PC-3 (cell line): ENCODE data around the gene HOXC9. TPM values are rescaled to one million over a fixed set of nuclear protein-coding genes. Genes with fewer than 3 reads are reported as not detected.

Experiments
- ATAC-seq: fragments of 200-7000 bp; cut with Tn5 transposase; 2 replicates; pipeline ENCODE4 v1.9.1; 2020; ENCODE audit warnings: mild to moderate bottlenecking, moderate library complexity
- BruUV-seq: library from RNA; stranded (reverse); fragments of 400-500 nt; replicated peaks from 2 replicates; lab custom pipeline; 2021; lab: Mats Ljungman, UMichigan
- CTCF ChIA-PET: fragments of 300-600 bp; sonication (Branson Sonifier 250); formaldehyde crosslinking; loops from one replicate; lab custom pipeline; 2022; ENCODE audit warnings: antibody characterized with exemption; lab: Charles Lee
- POLR2A ChIA-PET: fragments of 300-600 bp; sonication (Branson Sonifier 250); formaldehyde crosslinking; loops from one replicate; lab custom pipeline; 2022; ENCODE audit warnings: antibody characterized with exemption; ENCODE audit not compliant: unreplicated experiment; lab: Charles Lee
- DNase-seq: peaks from one replicate; pipeline ENCODE4 v3.0.0-alpha.2; 2015
- H2AFZ ChIP-seq: fragments of 300-600 bp; sonication (generic); 2 replicates; pipeline ENCODE4 v1.6.0; 2016; ENCODE audit warnings: antibody characterized with exemption, low read length
- H3F3A ChIP-seq: fragments of 300-600 bp; sonication (generic); one replicate; pipeline ENCODE4 v1.6.0; 2017; ENCODE audit warnings: antibody characterized with exemption, low read length, control low read depth, mild to moderate bottlenecking; ENCODE audit not compliant: unreplicated experiment
- H3K27ac ChIP-seq: fragments of 300-600 bp; sonication (generic); 2 replicates; pipeline ENCODE4 v1.5.1; 2016; ENCODE audit warnings: mild to moderate bottlenecking, low read length
- H3K27me3 ChIP-seq: fragments of 300-600 bp; sonication (generic); 2 replicates; pipeline ENCODE4 v1.6.1; 2016; ENCODE audit warnings: low read length, mixed read lengths
- H3K36me3 ChIP-seq: fragments of 300-600 bp; sonication (generic); 2 replicates; pipeline ENCODE4 v1.6.1; 2016; ENCODE audit warnings: low read depth, mixed run types, low read length, mixed read lengths
- H3K4me1 ChIP-seq: fragments of 300-600 bp; sonication (generic); 2 replicates; pipeline ENCODE4 v1.5.1; 2016; ENCODE audit warnings: low read length; ENCODE audit not compliant: insufficient read depth
- H3K4me2 ChIP-seq: fragments of 300-600 bp; sonication (generic); 2 replicates; pipeline ENCODE4 v1.6.0; 2016; ENCODE audit warnings: low read length
- H3K4me3 ChIP-seq: fragments of 300-600 bp; sonication (generic); 2 replicates; pipeline ENCODE4 v1.5.1; 2016; ENCODE audit warnings: mild to moderate bottlenecking, low read length, mixed read lengths
- H3K79me2 ChIP-seq: fragments of 300-600 bp; sonication (generic); 2 replicates; pipeline ENCODE4 v1.6.1; 2017; ENCODE audit warnings: low read length, mixed read lengths
- H3K9ac ChIP-seq: fragments of 300-600 bp; sonication (generic); 2 replicates; pipeline ENCODE4 v1.6.0; 2016; ENCODE audit warnings: mild to moderate bottlenecking, low read length
- H3K9me2 ChIP-seq: fragments of 300-600 bp; sonication (generic); replicated peaks from 2 replicates; pipeline ENCODE4 v1.6.1; 2016; ENCODE audit warnings: mixed run types, low read length, mixed read lengths
- H3K9me3 ChIP-seq: fragments of 300-600 bp; sonication (generic); 2 replicates; pipeline ENCODE4 v1.6.1; 2016; ENCODE audit warnings: low read length, mixed read lengths
- H4K20me1 ChIP-seq: fragments of 300-600 bp; sonication (generic); 2 replicates; pipeline ENCODE4 v1.6.1; 2016; ENCODE audit warnings: low read length, mixed read lengths
- EZH2 ChIP-seq: fragments of 300-600 bp; sonication (generic); IDR thresholded peaks from one replicate; pipeline ENCODE4 v1.6.1; 2017; ENCODE audit warnings: antibody characterized with exemption, mild to moderate bottlenecking, low read length; ENCODE audit not compliant: unreplicated experiment
- EZH2phosphoT487 ChIP-seq: fragments of 300-600 bp; sonication (generic); IDR thresholded peaks from 2 replicates; pipeline ENCODE4 v1.6.1; 2018; ENCODE audit warnings: mild to moderate bottlenecking, antibody characterized with exemption, low read length, borderline replicate concordance
- intact Hi-C: fragments of 100-400 bp; cut with micrococcal nuclease; formaldehyde crosslinking; loops from 2 replicates; pipeline ENCODE4 v1.9.0; 2023
- total RNA-seq: library from RNA; depleted of rRNA; stranded (reverse); fragments of >200 nt; gene quantifications from 2 replicates; pipeline ENCODE4 v1.2.3, GENCODE V29; 2014
- TF ChIP-seq, protein P1 (sequence below): fragments of 300-600 bp; sonication (generic); conservative IDR thresholded peaks from 2 replicates; pipeline ENCODE4 v1.5.1; 2017; ENCODE audit warnings: antibody characterized with exemption, low read depth, mild to moderate bottlenecking, low read length

The HOXC9 gene
- total RNA-seq, 1 experiment from 2014 or later, result 1.5 TPM

DNA sequence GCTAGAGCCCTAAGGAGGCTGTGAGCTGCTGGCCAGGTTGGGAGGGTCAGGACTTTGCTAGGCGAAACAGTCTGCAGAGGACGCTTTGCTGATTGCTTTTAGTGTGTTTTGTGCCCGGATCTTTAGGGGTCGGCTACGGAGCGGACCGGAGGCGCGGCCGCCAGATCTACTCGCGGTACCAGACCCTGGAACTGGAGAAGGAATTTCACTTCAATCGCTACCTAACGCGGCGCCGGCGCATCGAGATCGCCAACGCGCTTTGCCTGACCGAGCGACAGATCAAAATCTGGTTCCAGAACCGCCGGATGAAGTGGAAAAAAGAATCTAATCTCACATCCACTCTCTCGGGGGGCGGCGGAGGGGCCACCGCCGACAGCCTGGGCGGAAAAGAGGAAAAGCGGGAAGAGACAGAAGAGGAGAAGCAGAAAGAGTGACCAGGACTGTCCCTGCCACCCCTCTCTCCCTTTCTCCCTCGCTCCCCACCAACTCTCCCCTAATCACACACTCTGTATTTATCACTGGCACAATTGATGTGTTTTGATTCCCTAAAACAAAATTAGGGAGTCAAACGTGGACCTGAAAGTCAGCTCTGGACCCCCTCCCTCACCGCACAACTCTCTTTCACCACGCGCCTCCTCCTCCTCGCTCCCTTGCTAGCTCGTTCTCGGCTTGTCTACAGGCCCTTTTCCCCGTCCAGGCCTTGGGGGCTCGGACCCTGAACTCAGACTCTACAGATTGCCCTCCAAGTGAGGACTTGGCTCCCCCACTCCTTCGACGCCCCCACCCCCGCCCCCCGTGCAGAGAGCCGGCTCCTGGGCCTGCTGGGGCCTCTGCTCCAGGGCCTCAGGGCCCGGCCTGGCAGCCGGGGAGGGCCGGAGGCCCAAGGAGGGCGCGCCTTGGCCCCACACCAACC is 29.8 kb downstream of the HOXC9 start:
- Histone ChIP-seq H3K79me2 (peaks cover 25% of the 10 kb centered on the region), H3K4me1 (peaks cover 10% of the 10 kb centered on the region), H3K27me3 (no peaks in the 10 kb centered on the region), H3K9me2 (no peaks in the 10 kb centered on the region), H3K36me3 (no peaks in the 10 kb centered on the region), H2AFZ (no peak overlapping the region), H3K9me3 (no peaks in the 10 kb centered on the region), H3K4me3 (no peak overlapping the region), H3K9ac (no peak overlapping the region), H3F3A (no peaks in the 10 kb centered on the region), H3K27ac (no peak overlapping the region), H3K4me2 (no peak overlapping the region), H4K20me1 (no peaks in the 10 kb centered on the region)
- no peak for DNase-seq
- intact Hi-C loops, result no loop called here
- ATAC-seq, result no peak
- BruUV-seq, result no TSS peak
- ChIA-PET POLR2A (no interaction called here), CTCF (no interaction called here)
- TF ChIP-seq EZH2 (no peak), EZH2phosphoT487 (no peak)
- TF ChIP-seq, protein P1, sequence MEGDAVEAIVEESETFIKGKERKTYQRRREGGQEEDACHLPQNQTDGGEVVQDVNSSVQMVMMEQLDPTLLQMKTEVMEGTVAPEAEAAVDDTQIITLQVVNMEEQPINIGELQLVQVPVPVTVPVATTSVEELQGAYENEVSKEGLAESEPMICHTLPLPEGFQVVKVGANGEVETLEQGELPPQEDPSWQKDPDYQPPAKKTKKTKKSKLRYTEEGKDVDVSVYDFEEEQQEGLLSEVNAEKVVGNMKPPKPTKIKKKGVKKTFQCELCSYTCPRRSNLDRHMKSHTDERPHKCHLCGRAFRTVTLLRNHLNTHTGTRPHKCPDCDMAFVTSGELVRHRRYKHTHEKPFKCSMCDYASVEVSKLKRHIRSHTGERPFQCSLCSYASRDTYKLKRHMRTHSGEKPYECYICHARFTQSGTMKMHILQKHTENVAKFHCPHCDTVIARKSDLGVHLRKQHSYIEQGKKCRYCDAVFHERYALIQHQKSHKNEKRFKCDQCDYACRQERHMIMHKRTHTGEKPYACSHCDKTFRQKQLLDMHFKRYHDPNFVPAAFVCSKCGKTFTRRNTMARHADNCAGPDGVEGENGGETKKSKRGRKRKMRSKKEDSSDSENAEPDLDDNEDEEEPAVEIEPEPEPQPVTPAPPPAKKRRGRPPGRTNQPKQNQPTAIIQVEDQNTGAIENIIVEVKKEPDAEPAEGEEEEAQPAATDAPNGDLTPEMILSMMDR, result no peak

DNA sequence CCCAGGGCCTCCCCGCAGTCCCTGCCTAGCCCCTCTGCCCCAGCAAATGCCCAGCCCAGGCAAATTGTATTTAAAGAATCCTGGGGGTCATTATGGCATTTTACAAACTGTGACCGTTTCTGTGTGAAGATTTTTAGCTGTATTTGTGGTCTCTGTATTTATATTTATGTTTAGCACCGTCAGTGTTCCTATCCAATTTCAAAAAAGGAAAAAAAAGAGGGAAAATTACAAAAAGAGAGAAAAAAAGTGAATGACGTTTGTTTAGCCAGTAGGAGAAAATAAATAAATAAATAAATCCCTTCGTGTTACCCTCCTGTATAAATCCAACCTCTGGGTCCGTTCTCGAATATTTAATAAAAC is 30.5 kb downstream of the HOXC9 start:
- Histone ChIP-seq H3F3A (no peaks in the 10 kb centered on the region), H3K9me3 (no peaks in the 10 kb centered on the region), H3K27ac (no peak overlapping the region), H3K4me2 (no peak overlapping the region), H3K79me2 (peaks cover 23% of the 10 kb centered on the region), H3K36me3 (no peaks in the 10 kb centered on the region), H3K27me3 (no peaks in the 10 kb centered on the region), H4K20me1 (no peaks in the 10 kb centered on the region), H3K4me1 (peaks cover 10% of the 10 kb centered on the region), H3K9ac (no peak overlapping the region), H2AFZ (no peak overlapping the region), H3K9me2 (no peaks in the 10 kb centered on the region), H3K4me3 (no peak overlapping the region)
- TF ChIP-seq, protein P1, result no peak
- no peak for TF ChIP-seq EZH2
- no peak for TF ChIP-seq EZH2phosphoT487
- ATAC-seq, result no peak
- ChIA-PET POLR2A (no interaction called here), CTCF (no interaction called here)
- intact Hi-C loops, result no loop called here
- no peak for DNase-seq
- no TSS peak for BruUV-seq
